Fibroblast of pulmonary artery (primary cell): ENCODE data around the gene BTBD8.

Experiments
- DNase-seq: peaks from one replicate; pipeline ENCODE4 v3.0.0-alpha.2; 2010; ENCODE audit warnings: low read depth
- H3K4me3 ChIP-seq: replicated peaks from 2 replicates; pipeline ENCODE4 v1.5.1; 2011; ENCODE audit warnings: low read depth, mild to moderate bottlenecking, control low read depth, low read length, moderate library complexity
- CTCF ChIP-seq: IDR thresholded peaks from 2 replicates; pipeline ENCODE4 v1.5.1; 2011; ENCODE audit warnings: mild to moderate bottlenecking, control low read depth, low read length, inconsistent platforms; ENCODE audit errors: missing control alignments

Gene BTBD8

GRCh38 chr1:92080128-92080985 is at the start of gene BTBD8:
TSS of gene BTBD8 (plus strand) at chr1:92080345. CDS start at chr1:92080572, 227 bp downstream.
- DNase-seq: peak; percentile 83
- H3K4me3 ChIP-seq: peak within 1 kb of the TSS; percentile 88
- no peak for TF ChIP-seq CTCF

GRCh38 chr1:92030656-92031107 is 49.5 kb upstream of the BTBD8 start:
- peak; percentile 15 for DNase-seq
- no peak overlapping the region for H3K4me3 ChIP-seq
- no peak for TF ChIP-seq CTCF

- no peak overlapping the region for H3K4me3 ChIP-seq
- no peak for TF ChIP-seq CTCF
- DNase-seq: no peak
These were observed 48.6 kb upstream of the BTBD8 start for GRCh38 chr1:92031281-92032110.

DNA sequence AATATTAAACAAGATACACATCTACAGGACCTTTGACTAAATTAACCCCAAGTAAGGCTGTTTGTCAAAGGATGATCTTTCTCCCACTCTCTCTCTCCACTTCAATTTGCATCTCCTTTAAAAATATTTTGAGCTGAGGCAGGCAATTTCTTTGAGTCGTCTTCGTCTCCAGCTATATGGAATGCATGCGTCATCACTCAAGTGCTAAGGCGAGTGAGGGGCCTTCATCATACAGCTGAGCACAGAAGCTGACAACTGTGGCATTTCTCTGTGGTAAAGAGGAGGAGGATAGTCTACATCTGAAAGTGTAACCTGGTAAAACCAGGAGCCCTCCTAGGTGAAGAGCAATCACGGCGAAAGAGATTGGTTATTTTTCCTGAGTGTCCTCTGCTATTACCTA is 42.7 kb upstream of the BTBD8 start:
- no peak for TF ChIP-seq CTCF
- no peak overlapping the region for H3K4me3 ChIP-seq
- peak; percentile 16 for DNase-seq

DNA sequence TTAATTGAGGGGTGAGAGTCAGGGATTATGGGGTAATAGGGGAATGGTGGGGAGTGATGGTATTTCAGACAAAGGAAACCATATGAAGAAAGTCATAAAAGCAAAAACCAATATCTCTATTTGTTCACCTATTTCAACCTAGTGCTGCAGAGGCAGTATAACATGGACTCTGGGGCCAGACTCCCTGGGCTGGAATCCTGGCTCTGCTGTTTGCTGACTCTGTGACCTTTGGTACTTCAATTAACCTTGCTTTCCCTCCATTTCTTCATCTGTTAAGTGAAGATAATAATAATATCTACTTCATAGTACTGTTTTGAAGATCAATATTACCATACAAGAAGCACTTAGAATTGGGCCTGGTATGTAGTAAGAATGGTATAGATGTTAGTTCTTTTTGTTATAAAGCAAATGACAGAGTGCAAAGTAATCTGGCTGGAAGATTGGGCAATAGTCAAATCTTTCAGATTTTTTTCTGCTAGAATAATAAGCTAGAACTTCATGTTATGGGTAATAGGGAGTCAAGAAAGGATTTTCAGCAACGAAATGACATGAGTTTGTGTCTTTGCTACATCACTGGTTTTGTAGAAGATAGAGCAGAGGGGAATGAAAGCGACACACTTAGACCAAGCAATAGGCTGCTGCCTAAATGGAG is 41.3 kb upstream of the BTBD8 start:
- no peak for DNase-seq
- no peak for TF ChIP-seq CTCF

GRCh38 chr1:92040971-92041370 is 39.2 kb upstream of the BTBD8 start:
- TF ChIP-seq CTCF: no peak
- DNase-seq: no peak
- H3K4me3 ChIP-seq: no peak overlapping the region

More for the DNA sequence above, 41.3 kb upstream of the BTBD8 start:
- no peak overlapping the region for H3K4me3 ChIP-seq
